COLO829 (cell line): ENCODE results near the gene LAPTM5.
"Not testable (repeated sequence)": the region's sequence is repeated elsewhere in the genome, so short reads cannot be mapped to it uniquely, and the experiment has no call there.

Experiments used
- DNase-seq: peaks from one replicate; pipeline ENCODE4 v3.0.0; 2012; ENCODE audit warnings: low spot score

The LAPTM5 gene

DNA sequence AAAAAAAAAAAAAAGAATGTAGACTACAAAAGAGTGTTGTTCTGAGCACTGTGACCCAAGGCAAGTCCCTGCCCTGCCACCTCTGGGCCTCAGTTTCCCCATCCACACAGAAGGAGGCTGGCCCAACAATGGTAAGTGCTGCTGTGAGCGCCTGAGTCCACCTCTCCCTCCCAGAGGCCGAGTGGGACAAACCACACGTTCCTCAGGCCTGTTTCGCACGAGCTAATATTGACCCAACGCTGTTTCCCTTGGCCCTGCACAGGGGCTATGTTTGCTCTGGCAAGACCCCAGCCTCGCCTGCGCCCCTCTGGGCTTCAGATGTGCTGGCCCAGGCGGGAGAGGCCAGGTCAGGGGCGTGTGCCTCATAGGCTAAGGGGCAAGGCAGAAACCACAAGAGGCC, 12.6 kb upstream of the LAPTM5 start:
- DNase-seq: no peak

DNA sequence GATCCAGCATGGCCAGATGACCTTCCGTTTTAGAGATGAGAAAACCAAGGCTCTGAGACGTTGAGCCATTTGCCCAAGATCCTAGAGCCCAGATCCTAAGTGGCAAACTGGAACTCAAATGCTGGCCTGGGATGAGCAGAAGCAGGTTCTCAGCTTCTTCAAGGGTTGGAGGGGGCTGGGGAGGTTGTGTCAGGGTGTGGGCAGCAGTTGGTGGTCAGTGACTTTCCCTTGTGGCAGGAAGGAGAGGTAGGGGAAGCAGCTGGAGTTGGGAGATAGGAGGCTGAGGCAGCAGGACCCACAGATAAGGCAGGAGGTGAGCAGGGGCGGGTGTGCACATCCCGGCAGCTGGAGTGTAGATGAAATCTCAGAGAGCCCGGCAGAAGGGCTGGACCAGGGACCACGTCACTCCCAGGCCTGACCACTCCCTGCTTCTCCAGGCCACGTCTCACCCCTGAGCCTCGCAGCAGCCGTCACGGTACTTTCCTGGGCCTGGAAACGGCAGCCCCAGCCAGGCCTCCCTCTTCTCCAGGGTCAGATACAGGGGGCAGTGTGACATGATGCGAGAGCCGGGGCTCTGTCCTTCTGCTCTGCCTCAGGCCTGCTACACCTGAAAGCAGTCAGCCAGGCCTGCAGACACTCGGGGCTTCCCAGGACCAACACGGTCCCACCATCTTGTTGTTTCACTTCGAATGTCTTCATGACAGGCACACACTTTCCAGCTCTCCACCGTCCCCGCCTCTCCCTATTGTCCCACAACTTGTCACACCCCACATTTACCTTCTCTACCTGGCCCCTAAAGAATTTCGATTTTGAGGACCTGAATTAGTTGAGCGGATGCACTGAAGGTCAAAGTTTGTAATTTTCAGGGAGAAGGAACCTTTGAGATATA, 11.5 kb upstream of the LAPTM5 start:
- DNase-seq: no peak

- no peak for DNase-seq
These were observed 10.7 kb upstream of the LAPTM5 start for GRCh38 chr1:30768159-30768829.

GRCh38 chr1:30766948-30767347, 9.4 kb upstream of the LAPTM5 start:
- not testable (repeated sequence) for DNase-seq

DNA sequence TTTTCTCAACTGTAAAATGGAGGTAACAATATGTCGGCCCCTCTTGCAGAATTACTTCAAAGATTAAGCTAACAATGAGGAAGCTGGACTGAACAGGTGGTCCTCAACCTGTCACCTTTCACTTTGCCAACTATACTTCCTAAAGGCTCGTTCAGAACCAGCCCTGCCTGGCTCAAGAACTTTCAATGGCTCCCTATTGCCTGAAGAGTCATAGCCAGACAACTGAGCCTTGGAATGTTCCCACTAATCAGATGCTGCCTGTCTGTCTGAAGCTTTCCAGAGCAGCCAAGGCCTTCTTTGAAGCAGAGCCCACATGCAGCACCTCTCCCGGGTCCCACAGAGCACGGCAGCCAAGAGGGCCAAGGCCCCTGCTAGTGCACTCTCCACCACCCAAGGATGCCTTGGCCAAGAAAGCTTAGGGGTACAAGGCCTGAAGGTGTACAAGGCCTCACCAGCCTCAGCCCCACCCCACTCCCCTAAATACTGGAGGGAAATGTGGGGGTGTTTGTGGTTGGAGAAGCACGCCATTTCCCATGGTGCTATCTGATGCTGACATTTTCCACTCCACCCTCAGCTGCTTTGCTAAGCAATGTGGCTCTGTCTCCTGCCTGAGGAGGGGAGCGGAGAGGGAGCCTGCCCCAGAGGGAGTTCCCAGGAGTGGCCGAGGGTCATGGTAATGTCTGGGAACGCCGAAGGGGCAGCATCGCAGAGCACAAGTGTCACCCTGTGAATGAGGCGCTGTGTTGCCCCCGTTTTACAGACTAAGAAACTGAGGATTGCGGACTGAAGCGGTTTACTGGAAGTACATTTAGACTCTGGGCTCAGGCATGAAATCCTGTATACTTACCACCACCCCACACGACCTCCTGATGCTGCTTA, 8.2 kb upstream of the LAPTM5 start:
- DNase-seq: no peak

GRCh38 chr1:30764939-30765555, 7.5 kb upstream of the LAPTM5 start:
- DNase-seq: no peak

- no peak for DNase-seq
These were observed 6.8 kb upstream of the LAPTM5 start for GRCh38 chr1:30764396-30764795.

DNA sequence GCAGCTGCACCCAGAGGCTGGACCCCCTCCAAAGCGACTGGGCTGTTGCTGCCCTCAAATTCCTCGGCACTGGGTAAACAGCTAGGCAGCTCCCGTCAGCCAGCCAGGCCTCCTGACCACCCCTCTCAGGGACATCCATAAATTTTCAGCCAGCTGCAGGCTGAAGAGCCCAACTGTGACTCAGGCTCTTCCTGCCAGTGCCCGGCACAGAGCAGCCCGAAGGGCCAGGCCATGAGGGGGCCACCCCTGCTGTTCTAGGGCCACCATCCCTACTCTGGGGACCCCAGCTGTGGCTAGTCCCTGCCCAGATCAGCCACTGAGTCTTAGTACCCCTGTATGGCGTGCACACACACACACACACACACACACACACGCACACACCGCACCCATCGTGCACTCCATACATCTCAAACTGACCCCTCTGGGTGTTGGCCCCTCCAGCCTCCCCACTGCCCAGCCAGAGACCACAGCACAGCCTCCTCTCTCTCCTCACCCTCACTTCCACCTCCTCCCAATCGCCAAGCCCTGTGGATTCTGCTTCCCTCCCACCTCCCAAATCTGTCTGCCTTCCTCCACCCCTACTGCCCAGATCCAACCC, 6.2 kb upstream of the LAPTM5 start:
- DNase-seq: no peak

GRCh38 chr1:30762930-30763650, 5.5 kb upstream of the LAPTM5 start:
- DNase-seq: no peak

DNA sequence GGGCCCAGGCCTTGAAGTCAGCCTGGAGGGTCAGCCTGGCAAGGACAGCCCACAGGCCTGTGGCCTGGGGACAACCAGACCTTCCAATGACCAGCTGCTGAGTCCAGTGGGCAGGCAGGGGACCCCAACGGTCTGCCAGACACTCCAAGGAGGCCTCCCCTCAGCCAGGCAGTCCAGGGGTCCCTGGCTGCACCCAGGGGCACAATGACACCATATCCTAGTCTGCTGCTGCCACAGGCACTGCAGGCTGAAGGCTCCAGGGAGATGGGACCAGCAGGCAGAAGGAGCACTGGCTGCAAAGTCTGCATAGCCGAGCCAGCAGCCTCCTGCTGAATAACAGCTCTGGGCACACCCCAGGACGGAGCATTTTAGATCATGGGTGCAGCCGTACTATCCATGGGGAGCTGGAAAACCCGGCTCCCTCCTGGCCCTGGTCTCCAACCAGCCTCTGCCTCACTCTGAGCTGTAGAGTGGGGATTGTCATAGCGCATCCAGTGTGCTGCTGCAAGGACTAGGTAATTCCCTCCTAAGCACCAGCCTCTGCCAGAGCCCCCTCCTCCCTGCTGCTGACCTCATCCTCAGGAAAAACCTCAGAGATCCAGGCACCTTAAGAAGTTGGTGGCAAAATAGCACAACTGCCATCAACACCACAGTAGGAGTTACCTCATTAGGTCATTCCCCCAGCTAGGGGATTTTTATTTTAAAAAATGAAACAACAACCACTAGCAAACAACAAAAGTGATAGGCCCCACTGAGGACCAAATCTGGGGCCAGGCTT, 4.8 kb upstream of the LAPTM5 start:
- no peak for DNase-seq

- DNase-seq: peak; percentile 56
These were observed 4.0 kb upstream of the LAPTM5 start for GRCh38 chr1:30761381-30762151.

DNA sequence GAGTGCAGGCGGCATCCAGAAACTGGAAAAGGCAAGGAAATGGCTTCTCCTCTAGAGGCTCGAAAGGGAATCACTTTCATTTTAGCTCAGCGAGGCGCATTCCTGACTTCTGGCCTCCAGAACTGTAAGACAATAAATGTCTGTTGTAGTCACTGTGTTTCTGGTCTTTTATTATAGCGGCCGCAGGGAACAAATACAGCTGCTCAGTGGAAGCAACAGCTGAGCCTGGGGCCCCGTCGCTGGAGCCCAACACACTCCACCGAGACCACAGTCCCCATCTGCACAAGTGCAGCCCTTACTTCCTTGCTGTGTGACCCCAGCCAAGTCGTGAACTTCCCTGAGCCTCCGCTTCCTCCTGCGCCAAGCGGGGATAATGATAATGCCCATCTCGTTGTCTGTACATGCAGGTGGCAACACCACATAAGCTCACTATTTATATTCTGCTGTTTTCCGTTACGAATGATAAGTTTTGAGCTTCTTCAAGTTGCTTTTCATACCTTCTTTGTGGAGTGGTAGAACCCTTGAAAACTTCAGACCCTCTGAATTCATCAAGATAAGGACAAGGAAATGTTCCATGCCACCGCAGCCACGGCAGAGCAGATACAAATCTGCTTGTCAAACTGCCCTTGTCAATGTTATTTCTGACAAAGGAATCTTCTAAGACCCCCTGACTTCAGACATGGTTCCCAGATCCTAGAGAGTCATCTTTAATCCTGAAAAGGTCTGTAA, 3.2 kb upstream of the LAPTM5 start:
- no peak for DNase-seq

DNA sequence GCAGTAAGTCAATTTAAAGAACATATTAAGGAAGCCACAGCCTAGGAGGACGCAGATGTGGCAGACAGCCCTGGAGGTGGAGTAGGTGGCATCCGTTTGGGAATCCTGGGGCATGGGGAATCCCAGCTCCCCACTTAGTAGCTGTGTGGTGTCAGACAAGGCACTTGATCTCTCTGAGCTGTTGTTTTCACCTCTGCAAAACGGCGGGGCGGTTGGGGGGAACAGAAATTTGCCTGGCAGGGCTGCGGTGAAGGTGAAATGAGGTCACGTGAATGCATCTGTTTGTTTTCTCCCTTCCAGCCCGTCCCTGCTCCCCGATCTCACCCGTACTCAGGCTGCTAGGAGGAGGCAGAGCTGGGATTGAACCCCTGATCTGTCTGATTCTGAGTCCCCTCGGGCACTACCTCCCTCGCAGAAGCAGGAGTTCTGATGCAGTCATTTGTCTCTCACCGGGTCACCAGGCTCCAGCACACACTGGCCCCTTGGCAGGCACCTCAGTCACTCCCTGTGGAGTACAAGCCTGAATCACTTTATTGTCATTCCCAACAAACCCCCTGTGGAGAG, 2.2 kb upstream of the LAPTM5 start:
- DNase-seq: no peak

GRCh38 chr1:30758785-30759380, 1.3 kb upstream of the LAPTM5 start:
- no peak for DNase-seq

GRCh38 chr1:30758121-30758688, 631 bp upstream of the LAPTM5 start:
- DNase-seq: no peak

GRCh38 chr1:30756545-30757351, 826 bp downstream of the LAPTM5 start:
- DNase-seq: no peak

GRCh38 chr1:30756206-30756544, 1.4 kb downstream of the LAPTM5 start:
- DNase-seq: no peak
